Heart right ventricle (tissue), 16 donors: ENCODE results near the gene ATP2B1. TPM values are rescaled to one million over a fixed set of nuclear protein-coding genes. Genes with fewer than 3 reads are reported as not detected.

ENCODE experiments used
- ATAC-seq, 8 donors: fragments of 200-7000 bp; cut with Tn5 transposase; one replicate each; pipeline ENCODE4 v1.9.1; 2020; ENCODE audit warnings: mild to moderate bottlenecking in 8 of 8, moderate library complexity in 8 of 8, moderate number of reproducible peaks in 1 of 8
- DNase-seq, 2 donors: peaks; one replicate each; pipeline ENCODE4 v3.0.0-alpha.2; 2020
- H3K27ac ChIP-seq, 10 donors: fragments of 200-600 bp; sonication (generic) in 2 of 10; one replicate each; pipeline versions ENCODE4 v1.5.0 to v1.8.0; 2020 to 2022; ENCODE audit warnings: mild to moderate bottlenecking in 3 of 10
- H3K27me3 ChIP-seq, 7 donors: fragments of 200-600 bp; one replicate each; pipeline ENCODE4 v1.8.0; 2021 to 2022; ENCODE audit warnings: mild to moderate bottlenecking in 2 of 7
- H3K36me3 ChIP-seq, 9 donors: fragments of 200-600 bp; sonication (generic) in 1 of 9; one replicate each; pipeline versions ENCODE4 v1.5.0 to v1.8.0; 2020 to 2022; ENCODE audit warnings: mild to moderate bottlenecking in 2 of 9
- H3K4me1 ChIP-seq, 9 donors: fragments of 200-600 bp; sonication (generic) in 1 of 9; one replicate each; pipeline versions ENCODE4 v1.5.0 to v1.8.0; 2020 to 2022; ENCODE audit warnings: mild to moderate bottlenecking in 4 of 9
- H3K4me3 ChIP-seq, 10 donors: fragments of 200-600 bp; sonication (generic) in 2 of 10; one replicate each; pipeline versions ENCODE4 v1.5.0 to v1.8.0; 2020 to 2022; ENCODE audit warnings: mild to moderate bottlenecking in 7 of 10, moderate library complexity in 2 of 10
- H3K9me3 ChIP-seq, 11 donors: fragments of 200-600 bp in 10 of 11; sonication (generic) in 2 of 11; one replicate each; pipeline versions ENCODE4 v1.5.0 to v1.8.0; 2013 to 2022; ENCODE audit warnings: mild to moderate bottlenecking in 2 of 11, control low read depth in 1 of 11, moderate library complexity in 1 of 11
- CTCF ChIP-seq, 9 donors: fragments of 200-600 bp; sonication (generic) in 2 of 9; IDR thresholded peaks; one replicate each; pipeline versions ENCODE4 v1.5.0 to v1.8.0; 2021 to 2022; ENCODE audit warnings: antibody characterized with exemption in 9 of 9, mild to moderate bottlenecking in 5 of 9, moderate library complexity in 1 of 9
- WGBS, 2 donors: extraction: QIAGEN DNeasy Blood & Tissue Kit; methylation state at CpG; one replicate each; pipeline ENCODE4 v1.1.7; 2013; ENCODE audit warnings: inconsistent platforms in 1 of 2; 5-methylcytosine and 5-hydroxymethylcytosine counted together
- intact Hi-C, 10 donors: fragments of 100-400 bp; cut with DNase I; formaldehyde crosslinking; loops; one replicate each; pipeline versions ENCODE4 v1.11.1 to v1.14.2; 2022
- polyA plus RNA-seq, 2 donors: library from polyadenylated mRNA; stranded (reverse); fragments of 200-250 nt; gene quantifications; one replicate each; pipeline ENCODE4 v1.2.3, GENCODE V29; 2013
- total RNA-seq, 10 donors: library from RNA; stranded (reverse); fragmentation: NEBNext Ultra II Directional in 3 of 10; extraction: Animal tissue kit (Norgen Biotek cat#: 25700) in 3 of 10; gene quantifications; one replicate each; pipeline versions ENCODE4 v1.2.1 to v1.2.4, GENCODE V29; 2021 to 2023
- donor health status: Arrhythmogenic right ventricular cardiomyopathy.
- donor health status: ischemic (EF 13 %, LVEDD 7.1; RV severe dilation, severe dysfunction).
- donor health status: healthy with polysubstance abuse.
- donor health status: DM: no; HTN: yes; CAD: no.
- donor health status: DM: no; HTN: no; CAD: no.
- donor health status: ischemic (EF 25% LVEDD 6.9; RV normal size, moderate dysfunction).
- donor health status: ischemic (EF 25% LVEDD 5.7; RV mildly dilated, moderate dysfunction).
- donor health status: healthy.
- donor health status: DM: yes; HTN: yes; CAD: no.
- donor health status: Ischemic cardiomyopathy.
- donor health status: ischemic (EF 35%, LVEDD 5.7; RV mildly dilated, moderate dysfunction).
- donor health status: nonischemic (EF 11% LVEDD 7.7; RV severe dilation, severe dysfunction).
- donor health status: DM: yes; HTN: yes; CAD: no.
- donor health status: PGD.
- donor health status: ischemic (EF 29% LVEDD 5.4; RV normal size, mild dysfunction).
- donor health status: nonischemic (EF 23%, LVEDD 6.1; RV moderate dilation, normal function).

The ATP2B1 gene
- total and polyA plus RNA-seq, 12 donors: 5.9 to 20.5 (median 15.2) TPM

- 100% methylated on average over 1 of the region's 1 CpG for WGBS, 2 donors
- no peaks in the 10 kb centered on the region for H3K27me3 ChIP-seq
- intact Hi-C loops: no loop called here
- H3K36me3 ChIP-seq: peaks cover 0 to 73% (median 0%) of the 10 kb centered on the region in 9 donors
- H3K4me1 ChIP-seq: no peaks in the 10 kb centered on the region
- H3K9me3 ChIP-seq: no peaks in the 10 kb centered on the region
- H3K27ac ChIP-seq: no peak overlapping the region
- DNase-seq (no peak), ATAC-seq (no peak)
- no peak overlapping the region for H3K4me3 ChIP-seq
- no peak for TF ChIP-seq CTCF (IDR thresholded peaks at IDR 0.05)
Observed at GRCh38 chr12:89636776-89637160, 71.9 kb downstream of the ATP2B1 start.

GRCh38 chr12:89636052-89636775 is 72.4 kb downstream of the ATP2B1 start:
- ATAC-seq (no peak), DNase-seq (no peak)
- intact Hi-C loops: no loop called here
- peaks cover 0 to 73% (median 0%) of the 10 kb centered on the region in 9 donors for H3K36me3 ChIP-seq
- H3K27ac ChIP-seq: no peak overlapping the region
- WGBS, 2 donors: 95 to 96% methylated on average over 5 of the region's 5 CpGs
- no peaks in the 10 kb centered on the region for H3K4me1 ChIP-seq
- TF ChIP-seq CTCF (IDR thresholded peaks at IDR 0.05): no peak
- H3K4me3 ChIP-seq: no peak overlapping the region
- no peaks in the 10 kb centered on the region for H3K27me3 ChIP-seq
- no peaks in the 10 kb centered on the region for H3K9me3 ChIP-seq

GRCh38 chr12:89634508-89634907 is 74.1 kb downstream of the ATP2B1 start:
- DNase-seq (no peak), ATAC-seq (no peak)
- intact Hi-C loops: no loop called here
- no peaks in the 10 kb centered on the region for H3K4me1 ChIP-seq
- peaks cover 0 to 70% (median 0%) of the 10 kb centered on the region in 9 donors for H3K36me3 ChIP-seq
- TF ChIP-seq CTCF (IDR thresholded peaks at IDR 0.05): no peak
- 97 to 98% methylated on average over 3 of the region's 3 CpGs for WGBS, 2 donors
- H3K27ac ChIP-seq: no peak overlapping the region
- no peaks in the 10 kb centered on the region for H3K27me3 ChIP-seq
- no peak overlapping the region for H3K4me3 ChIP-seq
- no peaks in the 10 kb centered on the region for H3K9me3 ChIP-seq

GRCh38 chr12:89632778-89633177 is 75.9 kb downstream of the ATP2B1 start:
- intact Hi-C loops: loop anchor here in 1 of 10 donors (1.0 kb wide), 1 partner anchor 10 kb away; no protein-coding TSS in a partner anchor
- no peak for TF ChIP-seq CTCF (IDR thresholded peaks at IDR 0.05)
- no peak for ATAC-seq
- peaks cover 0 to 81% (median 4%) of the 10 kb centered on the region in 9 donors for H3K36me3 ChIP-seq
- H3K27ac ChIP-seq: no peak overlapping the region
- 89% methylated on average over 1 of the region's 1 CpG for WGBS, 2 donors
- no peak for DNase-seq
- H3K27me3 ChIP-seq: no peaks in the 10 kb centered on the region
- no peaks in the 10 kb centered on the region for H3K9me3 ChIP-seq
- no peaks in the 10 kb centered on the region for H3K4me1 ChIP-seq
- no peak overlapping the region for H3K4me3 ChIP-seq
